Thymus (tissue), 14 donors: ENCODE measurements around the gene DNAJC3. TPM values are rescaled to one million over a fixed set of nuclear protein-coding genes. Genes with fewer than 3 reads are reported as not detected.

Experiments used
- DNase-seq, 9 donors: peaks; one replicate each; pipeline ENCODE4 v3.0.0-alpha.2; 2013; ENCODE audit warnings: low spot score in 9 of 9, low read depth in 6 of 9, missing footprints in 1 of 9
- H3K27ac ChIP-seq, 2 donors: one replicate each; pipeline ENCODE4 v1.5.1; 2013; ENCODE audit warnings: control low read depth in 1 of 2, low read depth in 1 of 2, low read length in 1 of 2, mild to moderate bottlenecking in 1 of 2, moderate library complexity in 1 of 2
- H3K27me3 ChIP-seq, 2 donors: one replicate each; pipeline ENCODE4 v1.5.1; 2013; ENCODE audit warnings: low read length in 1 of 2; ENCODE audit not compliant: control insufficient read depth in 2 of 2, insufficient read depth in 1 of 2
- H3K36me3 ChIP-seq, 2 donors: one replicate each; pipeline ENCODE4 v1.5.1; 2013; ENCODE audit warnings: low read length in 1 of 2, mild to moderate bottlenecking in 1 of 2, moderate library complexity in 1 of 2; ENCODE audit not compliant: control insufficient read depth in 2 of 2, insufficient read depth in 2 of 2
- H3K4me1 ChIP-seq, 2 donors: one replicate each; pipeline ENCODE4 v1.5.1; 2013; ENCODE audit warnings: low read length in 2 of 2; ENCODE audit not compliant: control insufficient read depth in 2 of 2, insufficient read depth in 2 of 2
- H3K4me3 ChIP-seq, 2 donors: one replicate each; pipeline ENCODE4 v1.5.1; 2013; ENCODE audit warnings: low read length in 2 of 2, control low read depth in 1 of 2, mild to moderate bottlenecking in 1 of 2
- H3K9me3 ChIP-seq, 2 donors: one replicate each; pipeline ENCODE4 v1.5.1; 2013; ENCODE audit warnings: low read length in 1 of 2, mild to moderate bottlenecking in 1 of 2; ENCODE audit not compliant: control insufficient read depth in 2 of 2, insufficient read depth in 1 of 2
- WGBS: extraction: QIAGEN DNeasy Blood & Tissue Kit; methylation state at CpG from one replicate; pipeline ENCODE4 v1.1.7; 2013; 5-methylcytosine and 5-hydroxymethylcytosine counted together
- long read RNA-seq, 10 donors: transcript quantifications; one replicate each; lab custom pipeline, GENCODE V29; 2026
- polyA plus RNA-seq: library from polyadenylated mRNA; stranded (reverse); fragments of 200-250 nt; gene quantifications from one replicate; pipeline ENCODE4 v1.2.3, GENCODE V29; 2013
- total RNA-seq: library from RNA; stranded (reverse); fragments of 120-200 nt; gene quantifications from one replicate; pipeline ENCODE4 v1.2.4, GENCODE V29; 2013
- donor health status: healthy.

DNAJC3 gene, protein sequence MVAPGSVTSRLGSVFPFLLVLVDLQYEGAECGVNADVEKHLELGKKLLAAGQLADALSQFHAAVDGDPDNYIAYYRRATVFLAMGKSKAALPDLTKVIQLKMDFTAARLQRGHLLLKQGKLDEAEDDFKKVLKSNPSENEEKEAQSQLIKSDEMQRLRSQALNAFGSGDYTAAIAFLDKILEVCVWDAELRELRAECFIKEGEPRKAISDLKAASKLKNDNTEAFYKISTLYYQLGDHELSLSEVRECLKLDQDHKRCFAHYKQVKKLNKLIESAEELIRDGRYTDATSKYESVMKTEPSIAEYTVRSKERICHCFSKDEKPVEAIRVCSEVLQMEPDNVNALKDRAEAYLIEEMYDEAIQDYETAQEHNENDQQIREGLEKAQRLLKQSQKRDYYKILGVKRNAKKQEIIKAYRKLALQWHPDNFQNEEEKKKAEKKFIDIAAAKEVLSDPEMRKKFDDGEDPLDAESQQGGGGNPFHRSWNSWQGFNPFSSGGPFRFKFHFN
- total RNA-seq = 16.1 TPM
- polyA plus RNA-seq = 15.3 TPM
- long read RNA-seq, donor 1 = 0 reads
- long read RNA-seq, donor 2 = 0 reads
- long read RNA-seq, donor 3, full-length matches to known transcripts = 4 of 4 reads
- long read RNA-seq, donor 3, partial matches to known transcripts = 0 of 4 reads
- long read RNA-seq, donor 3, other reads (novel, unspliced or antisense) = 0 of 4 reads
- long read RNA-seq, donor 4 = 0 reads
- long read RNA-seq, donor 5, full-length matches to known transcripts = 4 of 9 reads
- long read RNA-seq, donor 5, partial matches to known transcripts = 5 of 9 reads
- long read RNA-seq, donor 5, other reads (novel, unspliced or antisense) = 0 of 9 reads
- long read RNA-seq, donor 6, partial matches to known transcripts = 42 of 42 reads
- long read RNA-seq, donor 6, other reads (novel, unspliced or antisense) = 0 of 42 reads
- long read RNA-seq, donor 7, full-length matches to known transcripts = 2 of 2 reads
- long read RNA-seq, donor 7, partial matches to known transcripts = 0 of 2 reads
- long read RNA-seq, donor 7, other reads (novel, unspliced or antisense) = 0 of 2 reads
- long read RNA-seq, donor 8, full-length matches to known transcripts = 3 of 3 reads
- long read RNA-seq, donor 8, partial matches to known transcripts = 0 of 3 reads
- long read RNA-seq, donor 8, other reads (novel, unspliced or antisense) = 0 of 3 reads
- long read RNA-seq, donor 9, full-length matches to known transcripts = 5 of 5 reads
- long read RNA-seq, donor 9, partial matches to known transcripts = 0 of 5 reads
- long read RNA-seq, donor 9, other reads (novel, unspliced or antisense) = 0 of 5 reads
- long read RNA-seq, donor 10, full-length matches to known transcripts = 2 of 2 reads
- long read RNA-seq, donor 10, partial matches to known transcripts = 0 of 2 reads
- long read RNA-seq, donor 10, other reads (novel, unspliced or antisense) = 0 of 2 reads

DNA sequence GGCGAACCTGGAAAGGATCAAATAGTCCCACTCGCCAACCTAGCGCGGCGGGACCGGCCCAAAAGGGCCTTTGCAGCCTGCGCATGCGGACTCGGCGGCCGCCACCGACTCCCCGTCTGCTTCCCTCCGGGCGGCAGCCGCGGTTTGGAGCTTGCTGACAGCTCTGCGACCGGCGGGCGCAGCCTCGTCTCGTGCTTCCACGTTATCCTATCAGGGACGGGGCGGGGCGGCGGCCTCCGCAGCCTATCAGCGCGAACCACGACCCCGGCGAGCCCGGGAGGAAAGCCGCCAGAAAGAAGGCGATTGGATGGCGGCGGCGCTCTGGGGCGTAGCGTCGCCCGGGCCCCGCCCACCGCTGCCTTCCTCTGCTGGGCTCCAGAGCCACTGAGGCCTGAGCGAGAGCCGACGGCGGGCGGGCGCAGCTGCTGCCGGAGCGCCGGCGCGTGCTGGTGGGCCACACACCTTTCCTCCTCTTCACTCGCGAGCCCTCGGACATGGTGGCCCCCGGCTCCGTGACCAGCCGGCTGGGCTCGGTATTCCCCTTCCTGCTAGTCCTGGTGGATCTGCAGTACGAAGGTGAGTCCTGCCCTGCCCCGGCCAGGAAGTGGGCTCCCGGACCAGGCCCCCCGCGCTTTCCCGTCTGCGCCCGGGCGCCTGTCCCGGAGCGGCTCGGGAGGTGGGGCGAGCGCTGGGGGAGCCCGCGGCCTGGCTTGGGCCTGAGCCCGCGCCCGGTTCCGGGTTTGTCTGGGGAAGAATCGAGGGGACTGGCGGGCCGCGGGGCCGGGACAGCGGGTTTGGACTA, at the start of gene DNAJC3:
TSS of gene DNAJC3 (plus strand) at position 378 of the 802 bp plus-strand sequence. CDS start at position 495, 117 bp downstream.
- DNase-seq = peak; percentile 86 to 99 (median 96)
- Histone ChIP-seq H3K27me3 (no peaks in the 10 kb centered on the region), H3K4me1 (peaks cover 0 to 5% of the 10 kb centered on the region in 2 donors), H3K9me3 (peaks cover under 1 to 2% of the 10 kb centered on the region in 2 donors), H3K36me3 (no peaks in the 10 kb centered on the region), H3K4me3 (peak within 1 kb of the TSS; percentile 78 to 84), H3K27ac (peak within 1 kb of the TSS; percentile 89 to 92)
- under 1% methylated on average over 90 of the region's 90 CpGs for WGBS

DNA sequence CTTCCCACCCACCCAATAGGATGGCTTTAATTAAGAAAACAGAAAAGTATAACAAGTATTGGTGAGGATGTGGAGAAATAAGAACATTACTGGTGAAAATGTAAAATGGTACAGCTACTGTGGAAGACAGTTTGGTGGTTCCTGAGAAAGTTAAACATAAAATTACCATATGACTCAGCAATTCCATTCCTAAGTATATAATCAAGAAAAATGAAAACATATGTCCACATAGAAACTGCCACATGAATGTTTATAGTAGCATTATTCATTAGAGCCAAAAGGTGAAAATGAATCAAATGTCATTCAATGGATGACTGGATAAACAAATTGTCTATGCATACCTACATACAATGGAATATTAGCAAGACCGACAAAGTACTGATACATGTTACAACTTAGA, 49.3 kb upstream of the DNAJC3 start:
- H3K4me3 ChIP-seq = no peak overlapping the region
- no peaks in the 10 kb centered on the region for H3K36me3 ChIP-seq
- WGBS = 100% methylated on average over 1 of the region's 1 CpG
- no peaks in the 10 kb centered on the region for H3K9me3 ChIP-seq
- no peak for DNase-seq
- H3K4me1 ChIP-seq = no peaks in the 10 kb centered on the region
- no peaks in the 10 kb centered on the region for H3K27me3 ChIP-seq
- H3K27ac ChIP-seq = no peak overlapping the region

DNA sequence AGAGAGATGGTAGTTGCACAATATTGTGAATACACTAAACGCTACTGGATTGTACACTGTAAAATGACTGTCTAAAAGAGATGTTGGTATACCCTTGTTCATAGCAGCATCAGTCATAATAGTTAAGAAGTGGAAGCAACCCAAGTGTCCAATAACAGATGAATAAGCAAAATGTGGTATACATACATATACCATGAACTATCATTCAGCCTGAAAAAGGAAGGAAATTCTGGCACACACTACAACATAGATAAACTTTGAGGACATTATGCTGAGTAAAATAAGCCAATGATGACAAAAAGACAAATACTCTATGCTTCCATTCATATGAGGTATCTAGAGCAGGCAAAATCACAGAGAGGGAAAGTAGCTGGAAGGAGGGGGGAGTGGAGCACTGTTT, 48.5 kb upstream of the DNAJC3 start:
- H3K4me1 ChIP-seq = no peaks in the 10 kb centered on the region
- H3K36me3 ChIP-seq = no peaks in the 10 kb centered on the region
- WGBS = 97% methylated on average over 1 of the region's 1 CpG
- H3K27ac ChIP-seq = no peak overlapping the region
- no peak overlapping the region for H3K4me3 ChIP-seq
- no peaks in the 10 kb centered on the region for H3K9me3 ChIP-seq
- H3K27me3 ChIP-seq = no peaks in the 10 kb centered on the region
- DNase-seq = no peak

DNA sequence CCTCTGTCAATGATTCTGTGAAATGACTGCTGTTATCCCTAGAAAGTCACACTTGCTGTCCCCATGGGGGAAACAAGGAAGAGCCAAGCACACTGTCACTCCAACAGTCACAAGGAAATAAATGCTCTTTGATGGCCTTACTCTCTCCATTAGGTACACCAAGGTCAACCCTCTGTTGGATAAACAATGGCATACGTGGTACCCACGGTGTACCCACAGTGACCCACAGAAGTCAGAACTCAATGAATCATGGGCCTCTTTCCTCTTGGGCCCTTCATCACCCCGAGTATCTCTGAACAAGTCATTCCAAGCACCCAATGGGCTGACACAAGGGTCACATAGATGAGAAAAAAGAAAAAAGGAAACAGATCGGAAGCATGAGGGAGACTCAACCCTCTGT, 47.9 kb upstream of the DNAJC3 start:
- H3K4me1 ChIP-seq = no peaks in the 10 kb centered on the region
- no peaks in the 10 kb centered on the region for H3K36me3 ChIP-seq
- no peak overlapping the region for H3K27ac ChIP-seq
- H3K9me3 ChIP-seq = no peaks in the 10 kb centered on the region
- no peak overlapping the region for H3K4me3 ChIP-seq
- no peaks in the 10 kb centered on the region for H3K27me3 ChIP-seq
- 85% methylated on average over 4 of the region's 4 CpGs for WGBS
- DNase-seq = no peak

DNA sequence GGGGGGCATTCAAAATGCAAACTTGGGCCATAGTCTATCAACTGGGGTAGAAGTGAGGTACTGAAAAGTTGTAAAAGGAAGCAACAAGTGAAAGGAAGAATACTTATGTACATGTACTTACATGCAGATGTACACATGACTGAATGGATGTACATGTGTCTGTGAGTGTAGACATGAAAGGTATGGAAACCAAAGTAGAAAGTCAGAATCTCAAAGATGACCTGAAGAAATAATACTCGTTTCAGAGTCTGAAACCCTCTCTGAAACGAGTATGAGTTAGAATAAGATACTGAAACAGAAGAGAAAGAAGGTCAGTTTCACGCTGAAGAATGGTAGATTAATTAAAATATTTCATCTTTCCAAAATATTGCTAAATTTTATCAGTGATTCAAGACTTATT, 46.3 kb upstream of the DNAJC3 start:
- H3K36me3 ChIP-seq = no peaks in the 10 kb centered on the region

DNA sequence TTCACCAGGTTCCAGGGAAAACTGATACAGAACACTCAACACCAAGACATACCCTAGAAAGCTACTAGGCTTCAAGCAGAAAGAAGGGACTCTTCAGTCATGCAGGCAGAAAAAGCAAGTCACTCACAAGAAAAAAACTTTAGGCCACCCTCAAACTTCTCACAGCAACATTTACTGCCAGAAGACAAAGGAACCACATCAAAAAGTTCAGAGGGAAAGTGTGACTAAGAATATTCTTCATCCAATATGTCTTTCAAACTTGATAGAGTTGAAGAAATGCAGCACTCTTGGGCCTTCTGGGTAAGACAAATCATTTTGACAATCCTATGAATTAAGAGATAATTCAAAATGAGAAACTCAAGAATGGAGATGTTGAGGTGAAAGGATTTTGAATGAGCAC, 40.1 kb upstream of the DNAJC3 start:
- no peak overlapping the region for H3K4me3 ChIP-seq
- H3K36me3 ChIP-seq = no peaks in the 10 kb centered on the region
- no peaks in the 10 kb centered on the region for H3K9me3 ChIP-seq
- peak in 5 of 9 donors; percentile 23 to 68 (median 27) for DNase-seq
- no peaks in the 10 kb centered on the region for H3K4me1 ChIP-seq
- H3K27me3 ChIP-seq = peaks cover 9 to 23% of the 10 kb centered on the region in 2 donors
- no peak overlapping the region for H3K27ac ChIP-seq

More for the DNA sequence above, 46.3 kb upstream of the DNAJC3 start:
- Histone ChIP-seq H3K4me3 (no peak overlapping the region), H3K27ac (no peak overlapping the region), H3K27me3 (no peaks in the 10 kb centered on the region), H3K4me1 (no peaks in the 10 kb centered on the region), H3K9me3 (no peaks in the 10 kb centered on the region)
- no peak for DNase-seq
- 94% methylated on average over 3 of the region's 3 CpGs for WGBS

DNA sequence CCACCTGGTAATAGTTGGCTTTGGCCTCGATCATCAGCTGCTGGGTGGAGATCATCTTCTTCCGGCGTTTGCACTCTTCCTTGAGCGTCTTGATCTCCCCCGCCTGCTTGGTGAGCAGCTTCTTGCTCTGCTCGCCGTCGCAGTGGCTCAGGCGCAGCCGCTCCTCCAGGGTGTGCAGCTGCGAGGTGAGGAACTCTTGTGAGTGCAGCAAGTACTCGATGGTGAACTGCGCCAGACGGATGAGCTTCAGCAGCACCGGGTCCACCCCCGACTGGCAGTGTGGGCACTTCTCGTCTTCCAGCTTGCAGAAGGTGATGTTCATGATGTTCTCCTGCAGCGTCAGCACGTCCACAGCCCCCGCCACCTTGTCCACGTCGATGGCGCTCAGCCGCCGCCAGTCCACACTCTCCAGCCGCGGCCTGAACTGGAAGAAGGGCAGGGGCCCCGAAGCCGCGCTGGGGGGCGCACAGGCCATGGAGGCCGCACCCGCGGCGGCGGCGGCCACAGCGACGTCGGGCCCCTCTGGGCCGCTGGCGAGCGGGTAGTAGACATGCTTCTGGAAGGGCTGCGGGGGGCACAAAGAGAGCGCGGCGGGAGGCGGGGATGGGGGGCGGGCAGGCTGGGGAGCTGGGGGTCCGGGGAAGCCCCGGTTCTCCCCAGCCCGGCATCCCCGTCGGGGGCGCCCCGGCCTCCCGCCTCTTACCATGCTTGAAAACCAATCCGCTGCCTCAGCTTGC, 35.5 kb upstream of the DNAJC3 start:
- Histone ChIP-seq H3K9me3 (no peaks in the 10 kb centered on the region), H3K27me3 (peaks cover 37 to 60% of the 10 kb centered on the region in 2 donors), H3K36me3 (no peaks in the 10 kb centered on the region), H3K27ac (no peak overlapping the region), H3K4me1 (no peaks in the 10 kb centered on the region), H3K4me3 (peak overlapping the region in 1 of 2 donors; percentile 7)
- WGBS = 49% methylated on average over 58 of the region's 58 CpGs
- no peak for DNase-seq
